ENCODE measurements around the gene ZNF500. TPM values are rescaled to one million over a fixed set of nuclear protein-coding genes. Genes with fewer than 3 reads are reported as not detected.

The ZNF500 gene
- total and polyA plus RNA-seq, 2 experiments from 2014 or later, result 5.8 to 15.3 TPM

- TF ChIP-seq EZH2 (IDR thresholded peaks at IDR 0.05; ENCODE audit: low read depth, unreplicated experiment) (no peak), ZNF114 (CRISPR knock-in tag; IDR thresholded peaks at IDR 0.05) (no peak)
- peak; percentile 71 for DNase-seq (ENCODE audit: low spot score)
- no peaks in the 10 kb centered on the region for H3K9me3 Mint-ChIP-seq
Measured at GRCh38 chr16:4713663-4714501, 53.1 kb downstream of the ZNF500 start.

GRCh38 chr16:4709481-4709880 is 57.5 kb downstream of the ZNF500 start:
- Histone ChIP-seq H3K4me3 (no peak overlapping the region), H2AFZ (no peak overlapping the region), H3K79me2 (replicated peaks; ENCODE audit: insufficient read depth) (peaks cover 32% of the 10 kb centered on the region), H4K20me1 (replicated peaks; ENCODE audit: insufficient read depth) (peaks cover 18% of the 10 kb centered on the region), H3K4me1 (ENCODE audit: insufficient read depth) (peaks cover 8% of the 10 kb centered on the region), H3F3A (replicated peaks; ENCODE audit: low read depth) (no peaks in the 10 kb centered on the region; the same call in 1 of the 2 replicates), H3K27me3 (ENCODE audit: insufficient read depth) (no peaks in the 10 kb centered on the region), H3K36me3 (ENCODE audit: insufficient read depth) (peaks cover 5% of the 10 kb centered on the region), H3K9me2 (ENCODE audit: insufficient read depth) (no peaks in the 10 kb centered on the region), H3K4me2 (no peak overlapping the region), H3K27ac (ENCODE audit: low read depth) (no peak overlapping the region)
- Mint-ChIP-seq H3K27me3 (ENCODE audit: insufficient read depth, low read depth, poor library complexity) (peaks cover 5% of the 10 kb centered on the region), H3K9me3 (no peaks in the 10 kb centered on the region), H3K36me3 (ENCODE audit: low read depth) (peaks cover 62% of the 10 kb centered on the region), H3K27ac (no peak overlapping the region), H3K4me1 (peaks cover 16% of the 10 kb centered on the region), H3K4me3 (no peak overlapping the region)
- no peak for ATAC-seq
- DNase-seq (ENCODE audit: low spot score), result no peak
- TF ChIP-seq, protein P1, sequence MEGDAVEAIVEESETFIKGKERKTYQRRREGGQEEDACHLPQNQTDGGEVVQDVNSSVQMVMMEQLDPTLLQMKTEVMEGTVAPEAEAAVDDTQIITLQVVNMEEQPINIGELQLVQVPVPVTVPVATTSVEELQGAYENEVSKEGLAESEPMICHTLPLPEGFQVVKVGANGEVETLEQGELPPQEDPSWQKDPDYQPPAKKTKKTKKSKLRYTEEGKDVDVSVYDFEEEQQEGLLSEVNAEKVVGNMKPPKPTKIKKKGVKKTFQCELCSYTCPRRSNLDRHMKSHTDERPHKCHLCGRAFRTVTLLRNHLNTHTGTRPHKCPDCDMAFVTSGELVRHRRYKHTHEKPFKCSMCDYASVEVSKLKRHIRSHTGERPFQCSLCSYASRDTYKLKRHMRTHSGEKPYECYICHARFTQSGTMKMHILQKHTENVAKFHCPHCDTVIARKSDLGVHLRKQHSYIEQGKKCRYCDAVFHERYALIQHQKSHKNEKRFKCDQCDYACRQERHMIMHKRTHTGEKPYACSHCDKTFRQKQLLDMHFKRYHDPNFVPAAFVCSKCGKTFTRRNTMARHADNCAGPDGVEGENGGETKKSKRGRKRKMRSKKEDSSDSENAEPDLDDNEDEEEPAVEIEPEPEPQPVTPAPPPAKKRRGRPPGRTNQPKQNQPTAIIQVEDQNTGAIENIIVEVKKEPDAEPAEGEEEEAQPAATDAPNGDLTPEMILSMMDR (conservative IDR thresholded peaks at IDR 0.05; ENCODE audit: low read depth in 2 of 2), result no peak

More at GRCh38 chr16:4713663-4714501, 53.1 kb downstream of the ZNF500 start:
- Histone ChIP-seq H3K9me2 (ENCODE audit: insufficient read depth) (no peaks in the 10 kb centered on the region), H3K36me3 (ENCODE audit: insufficient read depth) (no peaks in the 10 kb centered on the region; the same call in 1 of the 2 replicates), H4K20me1 (replicated peaks; ENCODE audit: insufficient read depth) (peaks cover 11% of the 10 kb centered on the region; the same call in 1 of the 2 replicates), H3K27ac (ENCODE audit: low read depth) (peak overlapping the region; percentile 61; the same call in 1 of the 2 replicates), H3F3A (replicated peaks; ENCODE audit: low read depth) (peaks cover 3% of the 10 kb centered on the region; the same call in 1 of the 2 replicates), H2AFZ (no peak overlapping the region), H3K4me2 (peak overlapping the region; percentile 75), H3K27me3 (ENCODE audit: insufficient read depth) (no peaks in the 10 kb centered on the region), H3K4me3 (no peak overlapping the region), H3K79me2 (replicated peaks; ENCODE audit: insufficient read depth) (peaks cover 26% of the 10 kb centered on the region), H3K4me1 (ENCODE audit: insufficient read depth) (peaks cover 21% of the 10 kb centered on the region)
- Mint-ChIP-seq H3K27me3 (ENCODE audit: insufficient read depth, low read depth, poor library complexity) (peaks cover 6% of the 10 kb centered on the region), H3K4me1 (peaks cover 36% of the 10 kb centered on the region), H3K27ac (peak overlapping the region; percentile 91; the same call in 1 of the 2 replicates), H3K4me3 (peak overlapping the region; percentile 58), H3K36me3 (ENCODE audit: low read depth) (peaks cover 61% of the 10 kb centered on the region)
- ATAC-seq, result peak; percentile 94

- no peak overlapping the region for H2AFZ ChIP-seq
- Mint-ChIP-seq H3K9me3 (no peaks in the 10 kb centered on the region), H3K27me3 (ENCODE audit: insufficient read depth, low read depth, poor library complexity) (peaks cover 5% of the 10 kb centered on the region), H3K27ac (no peak overlapping the region), H3K4me1 (no peaks in the 10 kb centered on the region), H3K4me3 (no peak overlapping the region), H3K36me3 (ENCODE audit: low read depth) (peaks cover 49% of the 10 kb centered on the region)
- H3K27ac ChIP-seq (ENCODE audit: low read depth), result no peak overlapping the region
- H4K20me1 ChIP-seq (replicated peaks; ENCODE audit: insufficient read depth), result peaks cover 13% of the 10 kb centered on the region
- H3K79me2 ChIP-seq (replicated peaks; ENCODE audit: insufficient read depth), result peaks cover 18% of the 10 kb centered on the region
- no peak overlapping the region for H3K4me3 ChIP-seq
- no peaks in the 10 kb centered on the region; the same call in 1 of the 2 replicates for H3F3A ChIP-seq (replicated peaks; ENCODE audit: low read depth)
- DNase-seq (ENCODE audit: low spot score) (no peak), ATAC-seq (no peak)
- no peaks in the 10 kb centered on the region for H3K27me3 ChIP-seq (ENCODE audit: insufficient read depth)
- H3K9me2 ChIP-seq (ENCODE audit: insufficient read depth), result no peaks in the 10 kb centered on the region
- peaks cover 5% of the 10 kb centered on the region for H3K36me3 ChIP-seq (ENCODE audit: insufficient read depth)
- H3K4me2 ChIP-seq, result no peak overlapping the region
- H3K4me1 ChIP-seq (ENCODE audit: insufficient read depth), result no peaks in the 10 kb centered on the region
- no peak for TF ChIP-seq CREB1 (CRISPR knock-in tag; IDR thresholded peaks at IDR 0.05; ENCODE audit: low read depth)
- no peak for TF ChIP-seq JUNB (IDR thresholded peaks at IDR 0.05; ENCODE audit: unreplicated experiment)
- TF ChIP-seq, protein P2, sequence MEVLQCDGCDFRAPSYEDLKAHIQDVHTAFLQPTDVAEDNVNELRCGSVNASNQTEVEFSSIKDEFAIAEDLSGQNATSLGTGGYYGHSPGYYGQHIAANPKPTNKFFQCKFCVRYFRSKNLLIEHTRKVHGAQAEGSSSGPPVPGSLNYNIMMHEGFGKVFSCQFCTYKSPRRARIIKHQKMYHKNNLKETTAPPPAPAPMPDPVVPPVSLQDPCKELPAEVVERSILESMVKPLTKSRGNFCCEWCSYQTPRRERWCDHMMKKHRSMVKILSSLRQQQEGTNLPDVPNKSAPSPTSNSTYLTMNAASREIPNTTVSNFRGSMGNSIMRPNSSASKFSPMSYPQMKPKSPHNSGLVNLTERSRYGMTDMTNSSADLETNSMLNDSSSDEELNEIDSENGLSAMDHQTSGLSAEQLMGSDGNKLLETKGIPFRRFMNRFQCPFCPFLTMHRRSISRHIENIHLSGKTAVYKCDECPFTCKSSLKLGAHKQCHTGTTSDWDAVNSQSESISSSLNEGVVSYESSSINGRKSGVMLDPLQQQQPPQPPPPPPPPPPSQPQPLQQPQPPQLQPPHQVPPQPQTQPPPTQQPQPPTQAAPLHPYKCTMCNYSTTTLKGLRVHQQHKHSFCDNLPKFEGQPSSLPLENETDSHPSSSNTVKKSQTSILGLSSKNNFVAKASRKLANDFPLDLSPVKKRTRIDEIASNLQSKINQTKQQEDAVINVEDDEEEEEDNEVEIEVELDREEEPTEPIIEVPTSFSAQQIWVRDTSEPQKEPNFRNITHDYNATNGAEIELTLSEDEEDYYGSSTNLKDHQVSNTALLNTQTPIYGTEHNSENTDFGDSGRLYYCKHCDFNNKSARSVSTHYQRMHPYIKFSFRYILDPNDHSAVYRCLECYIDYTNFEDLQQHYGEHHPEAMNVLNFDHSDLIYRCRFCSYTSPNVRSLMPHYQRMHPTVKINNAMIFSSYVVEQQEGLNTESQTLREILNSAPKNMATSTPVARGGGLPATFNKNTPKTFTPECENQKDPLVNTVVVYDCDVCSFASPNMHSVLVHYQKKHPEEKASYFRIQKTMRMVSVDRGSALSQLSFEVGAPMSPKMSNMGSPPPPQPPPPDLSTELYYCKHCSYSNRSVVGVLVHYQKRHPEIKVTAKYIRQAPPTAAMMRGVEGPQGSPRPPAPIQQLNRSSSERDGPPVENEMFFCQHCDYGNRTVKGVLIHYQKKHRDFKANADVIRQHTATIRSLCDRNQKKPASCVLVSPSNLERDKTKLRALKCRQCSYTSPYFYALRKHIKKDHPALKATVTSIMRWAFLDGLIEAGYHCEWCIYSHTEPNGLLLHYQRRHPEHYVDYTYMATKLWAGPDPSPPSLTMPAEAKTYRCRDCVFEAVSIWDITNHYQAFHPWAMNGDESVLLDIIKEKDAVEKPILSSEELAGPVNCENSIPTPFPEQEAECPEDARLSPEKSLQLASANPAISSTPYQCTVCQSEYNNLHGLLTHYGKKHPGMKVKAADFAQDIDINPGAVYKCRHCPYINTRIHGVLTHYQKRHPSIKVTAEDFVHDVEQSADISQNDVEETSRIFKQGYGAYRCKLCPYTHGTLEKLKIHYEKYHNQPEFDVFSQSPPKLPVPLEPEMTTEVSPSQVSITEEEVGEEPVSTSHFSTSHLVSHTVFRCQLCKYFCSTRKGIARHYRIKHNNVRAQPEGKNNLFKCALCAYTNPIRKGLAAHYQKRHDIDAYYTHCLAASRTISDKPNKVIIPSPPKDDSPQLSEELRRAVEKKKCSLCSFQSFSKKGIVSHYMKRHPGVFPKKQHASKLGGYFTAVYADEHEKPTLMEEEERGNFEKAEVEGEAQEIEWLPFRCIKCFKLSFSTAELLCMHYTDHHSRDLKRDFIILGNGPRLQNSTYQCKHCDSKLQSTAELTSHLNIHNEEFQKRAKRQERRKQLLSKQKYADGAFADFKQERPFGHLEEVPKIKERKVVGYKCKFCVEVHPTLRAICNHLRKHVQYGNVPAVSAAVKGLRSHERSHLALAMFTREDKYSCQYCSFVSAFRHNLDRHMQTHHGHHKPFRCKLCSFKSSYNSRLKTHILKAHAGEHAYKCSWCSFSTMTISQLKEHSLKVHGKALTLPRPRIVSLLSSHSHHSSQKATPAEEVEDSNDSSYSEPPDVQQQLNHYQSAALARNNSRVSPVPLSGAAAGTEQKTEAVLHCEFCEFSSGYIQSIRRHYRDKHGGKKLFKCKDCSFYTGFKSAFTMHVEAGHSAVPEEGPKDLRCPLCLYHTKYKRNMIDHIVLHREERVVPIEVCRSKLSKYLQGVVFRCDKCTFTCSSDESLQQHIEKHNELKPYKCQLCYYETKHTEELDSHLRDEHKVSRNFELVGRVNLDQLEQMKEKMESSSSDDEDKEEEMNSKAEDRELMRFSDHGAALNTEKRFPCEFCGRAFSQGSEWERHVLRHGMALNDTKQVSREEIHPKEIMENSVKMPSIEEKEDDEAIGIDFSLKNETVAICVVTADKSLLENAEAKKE (CRISPR knock-in tag; IDR thresholded peaks at IDR 0.05), result no peak
- no peak for TF ChIP-seq ZNF331 (CRISPR knock-in tag; IDR thresholded peaks at IDR 0.05; ENCODE audit: low read depth)
Measured at GRCh38 chr16:4706871-4707270, 60.1 kb downstream of the ZNF500 start.

Measured in GM23338 (cell line).